GM18519 (cell line): ENCODE data around the gene OPCML.

Source experiments
- ATAC-seq: cut with Tn5 transposase; IDR thresholded peaks from one replicate; pipeline ENCODE4 v1.9.1; 2021; ENCODE audit warnings: mild to moderate bottlenecking, moderate library complexity; ENCODE audit not compliant: unreplicated experiment, low FRiP score

Gene OPCML

DNA sequence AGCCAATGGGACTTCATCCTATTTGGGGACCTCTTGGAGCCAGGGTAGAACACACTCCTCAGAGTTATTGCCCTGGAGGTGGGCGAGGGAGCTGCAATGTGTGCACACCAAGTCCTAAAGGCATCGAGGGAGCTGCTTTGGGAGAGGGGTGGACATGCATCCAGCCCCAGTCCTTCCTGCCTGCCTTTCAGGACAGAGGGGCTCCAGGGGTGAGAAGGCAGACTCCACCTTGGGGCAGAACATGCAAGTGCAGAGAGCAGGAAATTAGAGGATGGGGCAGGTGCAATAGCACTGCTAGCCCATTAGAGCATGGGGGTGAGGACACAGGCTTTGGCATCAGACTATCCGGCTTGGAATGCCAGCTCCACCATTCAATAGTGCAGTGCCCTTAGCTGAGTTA, 288.5 kb downstream of the OPCML start:
- no peak for ATAC-seq

DNA sequence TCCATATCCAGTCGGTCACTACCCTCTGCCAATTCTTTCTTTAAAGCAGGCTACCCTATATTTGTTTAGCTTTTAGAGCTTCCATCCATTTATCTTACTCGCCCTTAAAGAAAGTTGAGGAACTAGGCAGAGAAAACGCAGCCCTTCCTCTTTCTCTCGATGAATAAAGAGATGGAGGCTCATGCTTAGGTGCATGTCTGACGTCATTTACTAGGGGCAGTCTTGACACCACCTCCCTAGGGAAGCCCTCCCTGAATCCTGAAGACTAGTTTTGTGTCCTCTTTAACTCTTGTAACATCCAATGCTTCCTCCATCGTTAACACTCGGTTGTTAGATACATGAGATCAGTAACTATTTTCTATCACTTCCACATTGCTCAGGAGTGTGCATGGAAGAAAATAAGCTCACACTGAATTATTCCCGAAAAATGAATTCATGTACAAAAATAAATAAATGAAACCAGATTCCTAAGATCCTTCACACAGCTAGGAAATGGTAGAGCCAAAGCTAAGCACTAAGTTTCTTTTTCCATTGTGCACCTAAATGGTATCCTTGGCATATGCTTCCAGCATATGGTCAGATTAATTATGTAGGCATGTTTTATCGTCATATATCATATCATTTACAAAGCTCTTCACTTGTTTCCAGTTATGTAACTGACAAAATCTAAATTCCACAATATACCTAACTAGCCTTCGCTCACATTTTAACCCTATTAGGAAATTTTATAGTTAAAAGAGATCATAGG, 291.2 kb downstream of the OPCML start:
- ATAC-seq = no peak

DNA sequence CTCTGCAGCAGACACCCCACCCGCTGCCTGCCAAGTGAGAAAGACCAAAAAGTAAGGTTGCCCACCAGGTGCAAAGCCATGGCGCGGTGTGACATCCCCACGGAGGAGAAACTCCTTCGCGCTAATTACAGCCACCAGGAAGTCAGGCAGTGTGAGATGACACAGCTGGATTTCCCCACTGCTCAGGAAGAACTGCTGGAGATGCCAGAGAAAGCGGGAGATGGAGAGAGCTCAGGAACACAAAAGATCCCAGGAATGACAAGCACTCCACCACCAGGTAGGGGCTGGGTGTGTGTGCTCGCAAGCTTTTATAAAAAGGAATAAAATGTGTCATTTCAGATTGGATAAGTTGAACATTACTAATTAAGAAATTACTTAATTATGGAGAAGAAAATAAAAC, 292.7 kb downstream of the OPCML start:
- no peak for ATAC-seq

DNA sequence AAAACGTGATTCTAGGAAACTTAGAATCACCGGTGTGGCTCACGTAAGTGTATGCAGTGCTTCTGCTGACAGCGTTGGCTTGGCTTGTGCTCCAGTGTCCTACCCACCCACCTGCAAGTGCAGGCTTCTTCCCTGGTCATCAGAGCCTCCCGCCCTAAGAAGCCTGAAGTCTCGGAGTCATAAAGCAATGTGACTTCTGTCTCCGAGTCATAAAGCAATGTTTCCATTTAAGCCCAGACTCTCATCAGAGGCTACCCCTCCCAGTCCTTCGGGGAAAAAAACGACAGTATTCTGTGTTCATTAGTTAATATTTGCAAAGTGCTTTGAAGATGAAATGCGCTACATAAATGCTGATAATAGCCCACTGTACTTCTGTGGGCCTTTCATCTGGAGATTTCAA, 293.8 kb downstream of the OPCML start:
- no peak for ATAC-seq

DNA sequence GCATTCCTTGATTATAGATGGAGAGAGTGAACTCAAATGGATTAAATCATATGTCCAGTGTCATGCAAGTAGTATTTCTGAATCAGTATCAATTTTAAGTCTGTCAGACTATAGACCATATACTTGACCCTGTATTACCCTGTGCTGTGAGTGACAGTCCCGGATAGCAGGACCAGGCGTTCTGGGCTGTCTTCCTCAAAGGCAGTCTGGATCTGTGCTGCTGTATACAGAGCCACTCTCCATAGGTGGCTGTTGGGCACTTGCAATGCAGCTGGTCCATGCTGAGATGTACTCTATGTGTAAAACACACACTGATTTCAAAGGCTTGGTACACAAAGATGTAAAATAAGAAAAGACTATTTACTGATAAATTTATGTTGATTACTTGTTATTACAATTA, 294.3 kb downstream of the OPCML start:
- no peak for ATAC-seq

DNA sequence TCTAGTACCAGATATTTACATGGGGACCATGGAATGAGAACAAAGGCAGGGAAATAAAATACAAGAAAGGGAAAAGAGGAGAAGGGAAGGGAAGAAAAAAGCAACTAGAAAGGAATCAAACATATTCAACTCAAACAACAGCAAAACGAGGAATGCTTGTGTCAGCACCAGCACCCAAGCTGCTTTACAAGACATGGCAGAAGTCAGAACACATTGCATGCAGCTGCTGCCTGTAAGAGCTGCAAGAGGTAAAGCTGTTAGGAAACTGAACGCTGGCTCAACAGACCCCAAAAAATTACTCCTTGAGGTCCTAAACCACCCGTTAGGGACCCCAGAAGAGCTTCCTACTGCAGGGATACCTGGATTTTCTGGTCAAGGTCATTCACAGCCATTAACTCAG, 296.9 kb downstream of the OPCML start:
- no peak for ATAC-seq

DNA sequence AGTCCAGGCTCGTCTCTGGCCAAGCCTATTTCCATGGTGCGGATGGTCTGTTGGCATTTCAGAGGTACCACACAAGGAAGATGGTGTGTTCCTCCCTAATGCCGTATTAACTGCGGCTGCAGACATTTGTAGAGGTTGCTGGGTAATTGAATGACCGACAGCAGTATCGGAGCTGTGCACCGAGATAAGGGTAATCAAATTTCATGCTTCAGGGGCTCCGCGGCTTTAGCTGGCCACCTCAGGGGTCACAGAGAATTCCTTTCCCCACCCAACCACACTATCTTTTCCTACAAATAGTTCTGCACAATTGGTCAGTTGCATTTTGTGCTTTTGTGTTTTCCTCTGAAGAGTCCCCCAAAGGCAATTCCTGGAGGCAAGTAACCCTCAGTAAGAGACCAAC, 297.4 kb downstream of the OPCML start:
- ATAC-seq = no peak

DNA sequence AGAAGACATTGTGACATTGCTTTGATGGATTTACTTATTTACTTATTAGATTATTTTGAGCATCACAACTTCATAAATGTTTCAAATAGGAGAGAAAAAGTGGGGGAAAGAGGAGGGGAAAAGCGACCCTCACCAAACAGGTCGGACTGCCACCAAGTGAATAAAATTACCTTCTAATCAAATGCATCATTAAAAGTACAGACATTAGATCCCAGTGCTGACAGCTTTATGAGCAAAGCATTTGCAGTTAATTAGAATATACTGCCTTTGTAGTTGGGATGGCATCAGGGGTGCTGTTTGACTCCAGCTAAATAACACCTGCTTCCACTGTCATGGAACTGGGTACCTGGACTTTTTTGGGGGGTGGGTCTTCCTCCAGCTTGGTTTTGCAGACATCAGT, 299.6 kb downstream of the OPCML start:
- no peak for ATAC-seq

DNA sequence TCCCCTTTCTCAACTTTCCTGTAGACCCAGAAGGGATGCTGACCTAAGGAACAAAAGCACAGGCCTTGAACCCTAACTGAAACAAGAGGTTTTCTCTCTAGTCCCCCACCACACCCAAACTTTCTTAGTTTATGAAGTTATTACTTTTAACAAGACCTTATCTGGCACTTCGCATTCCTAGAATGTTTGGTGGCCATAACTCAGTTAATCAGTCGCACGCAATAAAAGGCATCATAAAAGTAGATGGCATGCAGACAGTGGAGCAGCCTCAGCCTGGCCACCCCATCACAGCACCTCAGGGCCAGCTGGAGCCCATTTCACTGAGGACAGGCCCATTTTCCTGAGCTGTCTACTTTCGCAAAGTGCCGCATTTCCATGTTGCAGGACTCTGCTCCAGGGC, 301.9 kb downstream of the OPCML start:
- no peak for ATAC-seq

DNA sequence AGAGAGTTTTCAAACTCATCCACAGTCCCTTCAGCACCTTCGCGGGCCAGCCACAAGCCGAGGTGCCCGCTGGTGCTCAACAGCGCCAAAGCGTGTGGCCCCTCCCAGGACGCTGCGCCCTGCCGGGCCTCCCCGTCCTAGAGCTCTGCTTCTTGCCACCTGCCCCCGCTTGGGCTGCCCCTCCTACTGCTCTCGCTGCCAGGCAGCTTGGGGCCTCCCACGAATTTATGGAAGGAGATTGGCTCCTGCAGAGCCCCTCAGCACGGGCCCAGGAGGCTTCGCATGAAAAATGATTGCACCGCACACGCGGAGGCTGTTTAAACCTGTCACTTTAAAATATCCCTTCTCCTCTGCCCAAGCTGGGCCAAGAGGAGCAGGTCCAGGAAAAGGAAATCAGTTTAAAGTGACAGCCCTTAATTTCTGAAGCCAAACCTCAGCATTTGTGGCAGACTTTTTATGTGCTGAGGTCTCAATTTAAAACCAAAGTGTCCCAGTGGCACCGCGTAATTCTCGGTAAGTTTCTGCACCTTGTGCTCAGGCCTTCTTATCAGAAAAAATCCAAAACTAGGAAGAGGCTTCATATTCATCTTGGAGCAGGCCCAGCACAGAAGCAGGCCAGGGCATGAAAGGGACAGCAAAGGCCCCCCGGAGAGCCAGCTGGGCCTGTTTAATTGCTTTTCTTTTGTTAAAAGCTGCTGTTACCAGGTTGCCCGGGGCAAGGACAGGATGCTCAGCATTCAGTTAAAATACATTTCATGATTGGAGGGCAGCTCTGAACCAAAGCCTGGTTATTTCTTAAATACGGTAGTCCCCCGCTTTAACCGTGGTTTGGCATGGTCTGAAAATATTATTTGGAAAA, 303.6 kb downstream of the OPCML start:
- ATAC-seq = no peak

DNA sequence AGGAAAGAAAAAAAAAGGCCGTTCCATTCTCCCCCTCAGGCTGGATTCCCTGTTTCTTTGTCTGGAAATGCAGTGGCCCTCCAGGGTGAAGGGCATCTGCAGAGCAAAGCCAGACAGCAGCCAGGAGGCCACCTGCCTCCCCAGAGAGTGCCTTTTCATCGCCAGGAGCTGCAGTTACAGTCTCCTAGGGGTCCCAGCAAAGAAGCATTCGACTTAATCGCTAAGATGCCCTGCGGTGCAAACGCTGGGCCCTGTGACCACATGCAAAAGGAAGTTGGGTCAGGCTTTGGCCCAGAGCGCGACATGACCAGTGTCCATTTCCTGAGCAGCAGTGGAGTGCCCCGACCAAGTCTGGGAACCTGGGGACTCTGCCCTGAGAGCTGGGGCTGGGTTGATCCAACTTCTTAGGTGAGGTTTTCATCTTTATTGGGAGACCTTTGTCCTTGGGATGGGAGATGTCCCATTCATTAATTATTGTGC, 304.6 kb downstream of the OPCML start:
- ATAC-seq = no peak

DNA sequence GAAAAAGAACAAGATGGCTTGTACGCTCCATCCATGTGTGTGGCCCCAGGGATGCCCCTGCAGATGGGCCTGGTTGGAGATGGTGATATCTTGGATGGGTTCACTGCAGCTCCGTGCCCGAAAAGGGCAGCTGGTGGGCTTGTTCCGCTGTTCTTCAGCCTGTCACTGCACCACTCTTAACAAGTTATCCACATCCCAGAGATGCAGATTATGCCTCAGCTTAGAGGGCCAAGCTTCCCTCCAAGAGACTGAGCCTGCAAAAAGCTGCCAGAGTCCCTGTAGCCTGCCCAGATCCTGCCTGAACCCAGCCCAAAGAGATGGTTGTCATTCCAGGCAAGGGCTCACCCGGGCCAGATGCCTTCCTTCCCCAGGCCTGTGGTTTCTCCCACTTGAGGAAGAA, 308.0 kb downstream of the OPCML start:
- ATAC-seq = no peak

DNA sequence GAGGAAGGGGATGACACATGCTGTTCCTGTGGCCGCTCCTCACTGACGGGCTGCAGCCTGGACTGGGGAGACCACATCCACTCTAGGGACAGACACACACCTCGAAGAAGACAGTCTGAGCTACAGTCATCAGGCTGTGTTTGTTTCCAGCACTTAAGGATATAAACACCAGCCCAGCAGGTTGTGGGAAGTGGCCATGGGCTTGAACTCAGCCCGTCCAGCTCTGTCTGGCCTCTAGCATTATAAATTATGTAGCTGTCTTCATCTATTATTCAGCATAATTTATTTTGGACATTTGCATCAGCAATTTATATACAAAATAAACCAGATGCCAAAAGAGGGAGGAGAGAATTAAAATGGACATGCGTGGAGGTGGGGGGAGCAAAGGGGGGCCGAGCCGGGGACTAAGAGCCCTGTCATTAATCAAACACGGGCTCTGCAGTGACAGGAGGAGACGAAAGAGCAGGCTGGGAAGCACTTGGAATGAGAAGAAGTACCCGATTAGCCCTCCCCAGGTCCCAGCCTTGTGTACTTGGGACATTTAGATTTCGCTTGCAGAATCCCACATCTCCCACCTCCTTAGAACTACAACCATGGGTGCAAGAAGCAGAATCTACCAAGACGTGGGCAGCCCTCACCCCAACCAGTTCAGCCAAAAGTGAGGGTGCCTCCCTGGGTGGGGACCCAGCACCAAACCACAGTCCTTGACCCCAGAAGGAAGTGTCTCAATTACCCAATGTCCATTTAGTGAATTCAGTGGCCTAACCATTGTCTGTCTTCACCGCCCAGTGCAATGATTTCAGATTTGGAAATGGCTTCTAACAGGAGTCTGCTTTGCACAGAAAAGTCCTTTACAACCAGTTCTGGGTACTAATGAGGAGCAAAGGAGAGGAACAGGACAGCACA, 309.6 kb downstream of the OPCML start:
- ATAC-seq = no peak

DNA sequence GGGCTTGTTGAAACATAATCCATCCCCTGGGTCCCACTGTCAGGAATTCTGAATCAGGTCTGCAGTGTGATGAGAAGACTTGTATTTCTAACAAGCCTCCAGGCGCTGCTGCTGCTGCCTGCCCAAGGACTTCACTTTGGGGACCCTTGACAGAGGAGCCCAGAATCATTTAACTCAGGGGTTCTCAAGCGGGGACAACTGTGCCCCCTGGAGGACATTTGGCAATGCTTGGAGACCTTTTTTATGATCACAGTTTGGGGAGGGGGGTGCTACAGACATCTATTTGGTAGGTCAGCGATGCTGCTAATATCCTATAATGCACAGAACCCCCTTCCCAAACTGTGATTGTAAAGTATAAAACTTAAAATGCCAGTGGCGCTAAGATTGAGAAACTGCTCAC, 312.8 kb downstream of the OPCML start:
- ATAC-seq = no peak

DNA sequence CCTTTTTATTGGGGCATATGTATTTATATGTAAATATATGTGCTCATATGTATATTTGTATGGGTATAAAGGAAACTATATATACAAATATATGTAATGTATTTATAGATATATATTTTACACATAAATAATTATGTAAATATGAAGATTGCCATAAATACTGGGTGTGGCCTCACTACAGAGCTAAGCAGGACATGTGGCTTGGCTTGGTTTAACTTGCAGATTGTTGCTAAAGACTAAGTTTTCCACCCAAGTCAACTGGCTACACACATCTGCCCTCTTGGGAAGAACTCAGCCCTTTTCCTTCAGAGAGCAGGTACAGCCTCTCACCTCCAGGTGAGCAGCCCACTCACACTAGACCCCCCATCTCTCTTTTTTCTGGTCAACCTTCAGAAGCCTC, 315.5 kb downstream of the OPCML start:
- ATAC-seq = no peak

DNA sequence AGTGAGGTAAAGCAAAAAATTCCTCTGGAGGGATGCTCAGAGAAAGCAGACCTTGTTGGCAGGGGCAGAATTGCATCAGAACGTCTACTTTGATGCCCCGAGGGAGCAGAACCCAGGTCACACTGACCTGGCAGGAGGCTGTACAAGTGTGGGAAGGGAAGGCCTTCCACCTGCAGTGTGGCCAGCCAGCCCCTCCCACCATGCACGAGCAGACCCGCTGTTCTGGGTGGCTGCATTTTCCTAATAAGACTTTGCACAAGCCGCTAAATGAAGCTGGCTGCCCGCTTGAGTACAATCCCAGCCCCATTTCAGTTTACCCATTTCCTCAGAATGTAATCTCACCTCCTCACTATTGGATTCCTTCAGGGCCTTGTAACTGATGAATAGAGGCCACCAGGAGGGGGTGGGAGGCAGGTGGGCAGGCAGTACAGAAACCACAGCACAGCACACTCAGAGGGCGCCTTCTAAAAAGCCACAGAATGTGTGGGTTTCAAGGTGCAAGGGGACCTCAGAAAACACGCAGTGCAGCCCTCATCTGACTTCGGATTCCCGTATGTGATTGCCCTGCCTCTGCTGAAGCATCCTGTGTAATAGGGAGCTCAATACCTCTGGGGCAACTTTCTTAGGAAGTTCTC, 316.6 kb downstream of the OPCML start:
- ATAC-seq = no peak

DNA sequence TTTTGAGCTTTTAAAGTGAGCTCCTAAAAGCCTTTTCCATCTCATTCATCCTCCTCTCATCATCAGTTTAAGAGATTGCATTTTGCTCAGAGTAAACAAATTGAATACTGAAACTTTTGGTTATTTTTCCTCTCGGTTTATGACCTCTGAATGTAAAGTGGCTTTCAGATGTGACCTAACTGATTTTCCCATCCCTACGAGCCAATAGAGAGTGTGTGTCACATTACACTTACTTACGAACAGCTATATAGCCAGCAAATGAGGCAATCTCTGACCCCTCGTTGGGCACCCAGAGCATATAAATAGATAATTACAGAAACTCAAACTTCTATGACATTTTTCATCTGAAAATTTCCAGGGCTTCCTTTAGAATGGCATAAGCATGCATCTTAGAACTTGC, 317.7 kb downstream of the OPCML start:
- ATAC-seq = no peak

DNA sequence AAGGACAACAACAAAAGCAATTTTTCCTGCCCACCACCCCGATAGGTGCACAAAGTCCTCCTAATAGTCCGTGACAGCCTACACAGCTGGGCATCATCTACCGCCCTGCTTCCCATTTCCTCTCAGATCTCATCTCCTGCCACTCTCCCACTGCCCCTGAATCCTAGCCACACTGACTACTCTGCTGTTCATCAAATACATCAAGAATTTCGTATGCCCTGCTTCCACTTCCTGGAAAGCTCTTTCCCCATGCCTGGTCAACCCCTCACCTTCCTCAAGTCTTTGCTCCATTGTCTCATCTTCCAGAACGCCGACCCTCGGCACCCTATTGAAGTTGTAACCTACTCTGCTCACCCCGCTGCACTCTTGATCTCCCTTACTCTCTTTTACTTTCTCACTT, 320.1 kb downstream of the OPCML start:
- no peak for ATAC-seq

DNA sequence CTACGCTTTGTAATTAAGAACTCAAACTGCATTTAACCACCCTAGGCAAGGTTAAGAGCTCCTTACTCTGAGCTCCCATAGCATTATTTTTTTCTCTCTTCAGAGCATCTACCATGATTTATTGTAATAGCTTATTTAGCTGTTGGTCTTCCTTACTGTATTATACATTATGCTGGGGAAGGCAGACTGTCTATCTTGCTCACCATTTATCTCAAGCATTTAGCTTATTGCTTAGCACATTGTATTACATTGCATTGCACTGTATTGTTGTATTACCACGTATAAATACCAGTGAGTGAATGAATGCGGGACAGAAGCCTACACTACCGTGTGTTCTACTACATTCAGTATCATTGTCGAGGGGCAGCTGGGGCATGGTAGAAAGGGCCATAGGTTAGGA, 324.3 kb downstream of the OPCML start:
- no peak for ATAC-seq

DNA sequence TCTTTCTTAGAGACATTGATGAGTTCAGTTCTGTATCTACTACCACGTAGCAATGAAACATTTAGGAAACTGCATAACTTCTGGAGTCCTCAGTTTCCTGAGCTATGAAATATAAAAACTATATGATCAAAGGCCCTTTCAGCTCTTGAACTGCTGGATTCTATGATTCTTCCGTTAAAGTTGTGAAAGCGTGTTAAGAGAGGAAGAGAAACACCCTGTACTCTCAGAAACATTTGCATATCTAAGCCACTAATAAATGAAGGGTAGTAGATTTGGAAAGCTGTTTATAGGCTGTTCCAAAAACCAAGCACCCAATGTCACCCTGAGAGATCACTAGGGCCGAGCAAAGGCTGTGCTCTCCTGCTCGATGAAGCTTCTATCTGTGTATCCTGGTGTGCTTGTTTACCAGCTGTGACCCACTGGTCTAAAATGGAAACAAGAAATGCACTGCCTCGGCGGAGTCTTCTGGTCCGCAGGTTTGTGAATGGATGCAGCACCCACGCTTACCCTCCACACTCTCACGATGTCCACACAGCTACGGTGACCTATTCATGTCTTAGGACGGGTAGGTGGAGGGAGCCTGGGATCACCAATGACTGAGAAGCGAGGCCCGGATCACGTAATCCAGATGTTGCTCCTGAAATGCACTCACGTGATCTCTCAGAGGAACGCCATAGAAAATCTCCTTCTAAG, 325.8 kb downstream of the OPCML start:
- ATAC-seq = no peak
